Stimulated activated CD8-positive, alpha-beta memory T cell treated with anti-CD3 and anti-CD28 coated beads, Interleukin-15, amount 100 ng/mL, for 1 hour (primary cell): Measurements from ENCODE around the gene ACHE.
"Not testable (repeated sequence)": the region's sequence is repeated elsewhere in the genome, so short reads cannot be mapped to it uniquely, and the experiment has no call there.

Source experiments
- DNase-seq: peaks from one replicate; pipeline ENCODE4 v3.0.0-alpha.2; 2020; ENCODE audit warnings: low read depth

ACHE gene

DNA sequence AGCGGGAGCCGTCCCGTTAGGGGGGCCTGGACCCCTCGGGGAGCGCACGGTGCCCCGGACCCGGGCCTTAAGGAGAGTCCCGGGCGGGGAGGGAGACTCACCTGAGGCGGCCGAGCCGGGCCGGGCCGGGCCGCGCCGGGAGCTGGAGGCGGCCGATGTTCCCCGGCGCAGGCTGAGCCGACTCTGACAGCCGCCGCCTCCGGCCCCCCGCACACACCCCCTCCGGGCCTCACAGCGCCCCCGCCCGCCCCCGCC, at the start of gene ACHE:
ACHE (minus strand) TSS at position 188 of the 255 bp plus-strand sequence. CDS start 1,656 bp downstream, outside the sequence.
- DNase-seq: no peak

DNA sequence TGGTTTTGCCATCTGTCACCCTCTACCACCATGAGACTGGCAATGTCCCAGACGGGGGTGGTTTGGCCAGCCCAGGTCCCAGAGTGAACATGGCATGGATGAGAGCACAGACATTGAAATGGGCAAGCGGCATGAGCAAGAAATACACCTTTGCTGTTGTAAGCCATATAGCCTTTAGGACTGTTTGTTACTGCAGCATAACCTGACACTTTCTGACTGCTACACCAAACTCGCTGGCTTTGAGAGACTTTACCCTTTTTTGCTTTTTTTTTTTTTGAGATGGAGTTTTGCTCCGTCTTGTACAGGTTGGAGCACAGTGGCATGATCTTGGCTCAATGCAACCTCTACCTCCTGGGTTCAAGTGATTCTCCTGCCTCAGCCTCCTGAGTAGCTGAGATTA, 48.5 kb upstream of the ACHE start:
- DNase-seq: no peak

DNA sequence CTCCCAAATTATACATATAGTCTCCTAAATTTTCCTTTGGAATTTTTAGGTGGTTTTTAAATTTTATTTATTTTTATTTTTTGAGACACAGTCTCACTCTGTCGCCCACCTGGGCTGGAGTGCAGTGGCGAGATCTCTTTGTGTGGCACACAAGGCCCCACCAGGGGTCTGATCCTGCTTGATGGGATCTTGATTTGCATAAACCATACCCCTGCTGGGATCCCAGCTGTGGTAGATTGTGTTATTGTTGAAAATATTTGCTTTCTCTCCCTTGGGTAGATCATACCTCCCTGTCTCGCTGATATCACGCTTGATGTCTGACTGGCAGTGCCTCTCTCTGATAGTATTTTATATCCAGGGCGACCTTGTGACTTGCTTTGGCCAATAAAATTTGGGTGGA, 48.0 kb upstream of the ACHE start:
- DNase-seq: no peak

DNA sequence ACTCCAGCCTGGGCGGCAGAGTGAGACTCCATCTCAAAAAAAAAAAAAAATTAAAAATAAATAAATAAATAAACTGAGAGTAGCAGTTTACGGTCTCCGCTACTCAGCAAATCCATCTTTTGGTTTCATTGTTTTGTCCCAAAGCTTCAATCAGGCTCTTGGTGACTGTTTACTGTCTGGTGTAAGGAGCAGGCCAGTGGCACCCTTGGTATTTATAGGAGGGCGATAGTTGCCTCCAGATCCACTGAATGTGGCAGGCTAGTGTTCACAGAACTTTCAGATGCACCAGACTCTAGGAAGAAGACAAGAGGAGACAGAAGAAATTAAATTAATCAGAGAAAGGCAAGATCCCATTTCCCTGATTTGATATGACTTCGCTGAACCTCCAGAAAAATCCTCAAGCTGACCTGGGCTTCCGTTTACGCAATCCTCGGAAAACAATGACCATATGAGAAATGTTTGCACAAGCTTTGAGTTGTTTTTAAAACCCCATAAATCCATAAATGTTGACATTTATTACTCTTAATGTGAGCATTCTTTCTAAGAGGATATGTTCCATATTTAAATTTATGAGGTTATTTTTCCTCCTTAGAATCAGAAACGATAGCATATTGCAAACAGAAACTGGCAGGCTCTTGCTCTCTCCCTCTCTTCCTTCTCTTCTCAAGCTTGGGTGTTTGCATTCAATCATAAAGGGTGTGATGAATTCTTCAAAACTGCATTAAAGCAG, 46.5 kb upstream of the ACHE start:
- DNase-seq: no peak

DNA sequence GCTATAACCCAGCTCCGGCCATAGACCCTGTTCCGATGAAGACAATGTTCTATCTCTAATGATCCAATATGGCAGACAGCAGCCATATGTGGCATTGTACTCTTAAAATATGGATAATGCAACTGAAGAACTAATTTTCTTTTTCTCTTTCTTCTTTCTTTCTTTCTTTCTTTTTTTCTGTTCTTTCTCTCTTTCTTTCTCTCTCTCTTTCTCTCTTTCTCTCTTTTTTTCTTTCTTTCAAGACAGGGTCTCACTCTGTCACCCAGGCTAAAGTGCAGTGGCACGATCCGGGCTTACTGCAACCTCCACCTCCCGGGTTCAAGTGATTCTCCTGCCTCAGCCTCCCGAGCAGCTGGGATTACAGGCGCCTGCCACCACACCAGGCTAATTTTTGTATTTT, 40.5 kb upstream of the ACHE start:
- not testable (repeated sequence) for DNase-seq

DNA sequence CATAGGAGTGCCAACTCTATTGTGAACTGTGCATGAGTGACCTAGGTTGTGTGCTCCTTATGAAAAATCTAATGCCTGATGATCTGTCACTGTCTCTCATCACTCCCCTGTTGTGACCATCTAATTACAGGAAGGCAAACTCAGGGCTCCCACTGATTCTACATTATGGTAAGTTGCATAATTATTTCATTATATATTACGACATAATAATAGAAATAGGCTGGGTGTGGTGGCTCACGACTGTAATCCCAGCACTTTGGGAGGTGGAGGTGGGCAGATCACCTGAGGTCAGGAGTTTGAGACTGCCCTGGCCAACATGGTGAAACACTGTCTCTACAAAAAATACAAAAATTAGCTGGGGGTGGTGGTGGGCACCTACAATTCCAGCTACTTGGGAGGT, 39.7 kb upstream of the ACHE start:
- not testable (repeated sequence) for DNase-seq

DNA sequence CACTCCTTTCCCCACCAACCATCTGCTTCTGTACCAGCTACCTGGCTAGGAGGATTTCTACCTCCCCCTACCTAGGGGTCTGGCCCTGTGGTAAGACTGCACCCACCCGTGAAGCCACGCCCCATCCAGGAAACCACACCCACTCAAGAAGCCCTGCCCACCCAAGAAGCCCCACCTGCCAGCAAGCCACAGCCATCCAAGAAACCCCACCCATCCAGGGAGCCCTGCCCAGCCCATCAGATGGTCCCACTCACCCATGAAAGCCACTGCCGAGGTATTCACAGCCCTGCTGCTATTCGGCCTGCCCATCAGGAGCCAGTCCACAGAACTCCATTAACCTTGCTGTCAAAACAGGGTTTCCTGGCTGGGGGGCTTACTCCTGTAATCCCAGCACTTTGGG, 38.0 kb upstream of the ACHE start:
- no peak for DNase-seq

DNA sequence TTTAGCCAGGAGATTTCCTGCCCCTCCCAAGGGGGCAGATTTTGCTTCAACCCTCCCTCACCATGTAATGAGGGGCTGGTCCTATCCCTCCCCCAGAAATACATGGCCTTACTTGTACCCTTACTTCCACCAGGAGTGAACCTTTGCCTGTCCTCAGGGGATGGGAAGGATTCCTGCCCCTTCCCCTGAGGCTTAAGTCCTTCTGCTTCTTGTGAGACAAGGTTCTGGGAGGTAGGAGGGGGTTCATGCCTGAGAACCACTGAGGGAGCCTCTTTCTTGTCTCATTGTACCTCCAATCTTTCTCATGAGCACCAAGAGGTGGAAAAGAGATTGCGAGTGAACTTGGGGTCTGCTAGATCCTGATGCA, 34.1 kb upstream of the ACHE start:
- no peak for DNase-seq

DNA sequence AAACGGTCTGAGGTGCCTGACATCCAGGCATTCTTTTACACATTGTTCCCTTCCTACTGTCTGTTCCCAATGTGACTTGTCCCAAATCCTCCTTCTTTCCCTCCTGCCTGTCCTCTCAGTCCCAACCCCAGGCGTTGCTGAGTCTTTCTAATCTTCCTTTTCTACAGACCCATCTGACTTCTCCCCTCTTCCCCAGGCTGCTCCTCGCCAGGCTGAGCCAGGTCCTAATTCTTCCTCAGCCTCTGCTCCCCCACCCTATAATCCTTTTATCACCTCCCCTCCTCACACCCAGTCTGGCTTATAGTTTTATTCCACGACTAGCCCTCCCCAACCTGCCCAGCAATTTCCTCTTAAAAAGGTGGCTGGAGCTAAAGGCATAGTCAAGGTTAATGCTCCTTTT, 27.9 kb upstream of the ACHE start:
- DNase-seq: not testable (repeated sequence)

DNA sequence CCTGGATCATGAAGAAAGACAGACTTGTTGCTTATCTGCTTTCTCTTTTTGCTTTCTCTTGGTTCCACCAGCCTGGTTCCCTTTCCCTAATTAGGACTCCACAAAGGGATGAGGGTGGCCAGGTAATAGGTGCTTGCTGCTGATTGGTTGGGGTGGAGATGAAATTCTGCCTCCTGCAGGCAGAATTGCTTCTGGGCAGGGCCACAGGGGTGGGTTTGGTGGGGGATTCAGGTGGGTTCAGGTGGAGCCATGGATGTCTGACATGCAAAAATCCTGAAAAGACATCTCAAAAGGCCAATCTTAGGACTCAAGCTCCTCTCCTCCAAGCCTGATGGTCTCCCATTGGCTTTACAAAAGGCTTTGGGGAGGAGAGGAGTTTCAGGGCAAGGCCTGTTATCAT, 25.4 kb upstream of the ACHE start:
- DNase-seq: no peak

DNA sequence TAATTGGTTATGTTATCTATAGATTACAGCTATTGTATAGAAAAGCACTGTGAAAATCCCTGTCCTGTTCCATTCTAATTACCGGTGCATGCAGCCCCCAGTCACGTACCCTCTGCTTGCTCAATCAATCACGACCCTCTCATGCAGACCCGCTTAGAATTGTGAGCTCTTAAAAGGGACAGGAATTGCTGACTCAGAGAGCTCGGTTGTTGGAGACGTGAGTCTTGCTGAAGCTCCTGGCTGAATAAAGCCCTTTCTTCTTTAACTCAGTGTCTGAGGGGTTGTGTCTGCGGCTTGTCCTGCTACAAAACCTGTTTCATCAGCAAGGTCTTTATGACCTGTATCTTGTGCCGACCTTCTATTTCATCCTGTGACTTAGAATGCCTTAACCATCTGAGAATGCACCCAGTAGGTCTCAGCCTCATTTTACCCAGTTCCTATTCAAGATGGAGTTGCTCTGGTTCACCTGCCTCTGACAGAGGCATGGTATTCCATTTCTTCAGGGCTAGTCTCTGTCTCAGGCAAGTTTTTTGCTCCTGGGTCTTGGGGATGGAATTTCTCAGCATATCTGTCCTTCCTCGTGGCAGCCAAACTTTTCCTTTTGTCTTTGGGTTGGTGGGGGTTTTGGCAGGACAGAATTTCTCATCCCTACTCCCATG, 24.2 kb upstream of the ACHE start:
- not testable (repeated sequence) for DNase-seq

DNA sequence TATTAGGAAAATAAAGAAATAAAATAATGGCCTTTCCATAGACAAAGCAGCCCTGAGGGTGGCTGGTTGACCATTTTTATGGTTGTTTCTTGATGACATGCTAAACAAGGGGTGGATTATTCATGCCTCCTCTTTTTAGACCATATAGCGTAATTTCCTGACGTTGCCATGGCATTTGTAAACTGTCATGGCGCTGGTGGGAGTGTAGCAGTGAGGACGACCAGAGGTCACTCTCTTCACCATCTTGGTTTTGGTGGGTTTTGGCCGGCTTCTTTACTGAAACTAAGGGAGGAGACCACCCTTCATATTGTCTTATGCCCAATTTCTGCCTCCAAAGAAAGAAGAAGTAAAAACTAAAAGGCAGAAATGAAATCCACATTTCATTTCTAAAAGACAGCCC, 23.6 kb upstream of the ACHE start:
- DNase-seq: not testable (repeated sequence)

DNA sequence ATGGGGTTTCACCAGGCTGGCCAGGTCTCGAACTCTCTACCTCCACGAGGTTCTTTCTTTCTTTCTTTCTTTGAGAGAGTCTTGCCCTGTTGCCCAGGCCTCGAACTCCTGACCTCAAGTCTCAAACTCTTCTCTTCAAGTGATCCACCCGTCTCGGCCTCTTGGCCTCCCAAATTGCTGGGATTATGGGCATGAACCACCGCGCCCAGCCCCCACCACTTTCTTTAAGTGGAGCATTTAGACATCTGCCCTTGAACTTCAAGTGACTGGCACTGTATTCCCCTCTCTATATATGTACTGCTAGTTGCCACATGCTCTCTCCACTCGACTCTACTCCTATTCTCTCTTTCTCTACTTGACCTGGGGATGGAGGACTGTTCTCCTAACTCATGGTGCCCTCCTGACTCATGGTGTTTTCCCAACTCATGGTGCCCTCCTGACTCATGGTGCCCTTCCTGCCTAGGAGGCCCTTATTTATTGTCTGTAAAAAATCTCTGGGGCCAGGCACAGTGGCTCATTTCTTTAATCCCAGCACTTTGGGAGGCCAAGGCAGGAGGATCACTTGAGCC, 19.3 kb upstream of the ACHE start:
- no peak for DNase-seq

DNA sequence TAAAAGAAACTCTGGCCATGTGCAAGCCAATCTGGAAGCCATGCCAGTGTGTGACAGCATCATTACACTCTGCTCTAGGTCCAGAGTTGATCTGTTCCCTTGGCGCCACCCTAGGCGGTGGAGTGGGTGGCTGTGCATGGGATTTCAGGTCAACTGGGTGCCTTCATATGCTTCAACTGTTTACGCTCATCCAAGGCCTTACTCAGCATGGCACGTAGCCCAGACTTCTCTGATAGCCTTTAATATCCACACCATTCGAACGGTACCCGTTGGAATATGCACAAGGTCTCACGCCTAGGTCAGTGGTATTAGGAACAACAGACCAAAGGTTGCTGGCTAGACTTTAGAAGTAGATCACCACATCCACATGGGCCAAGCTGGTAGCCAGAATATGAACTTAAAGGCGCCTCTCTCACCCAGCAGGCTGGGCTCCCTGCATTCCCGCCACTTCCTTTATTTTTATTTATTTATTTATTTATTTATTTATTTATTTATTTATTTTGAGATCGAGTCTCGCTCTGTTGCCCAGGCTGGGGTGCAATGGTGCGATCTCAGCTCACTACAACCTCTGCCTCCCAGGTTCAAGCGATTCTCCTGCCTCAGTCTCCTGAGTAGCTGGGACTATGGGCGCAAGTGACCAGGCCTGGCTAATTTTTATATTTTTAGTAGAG, 18.7 kb upstream of the ACHE start:
- no peak for DNase-seq

DNA sequence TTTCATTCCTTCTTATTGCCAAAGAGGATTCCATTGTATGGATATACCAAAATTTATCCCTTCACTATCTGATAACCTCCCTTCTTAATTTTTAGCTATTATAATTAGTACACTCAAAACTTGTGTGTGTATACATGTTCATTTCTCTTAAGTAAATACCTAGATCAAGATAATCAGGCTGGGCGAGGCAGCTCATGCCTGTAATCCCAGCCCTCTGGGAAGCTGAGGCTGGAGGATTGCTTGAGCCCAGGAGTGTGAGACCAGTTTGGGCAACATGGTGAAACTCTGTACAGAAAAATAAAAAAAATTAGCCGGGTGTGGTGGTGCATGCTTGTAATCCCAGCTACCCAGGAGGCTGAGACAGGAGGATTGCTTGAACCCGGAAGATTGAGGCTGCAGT, 15.8 kb upstream of the ACHE start:
- no peak for DNase-seq

DNA sequence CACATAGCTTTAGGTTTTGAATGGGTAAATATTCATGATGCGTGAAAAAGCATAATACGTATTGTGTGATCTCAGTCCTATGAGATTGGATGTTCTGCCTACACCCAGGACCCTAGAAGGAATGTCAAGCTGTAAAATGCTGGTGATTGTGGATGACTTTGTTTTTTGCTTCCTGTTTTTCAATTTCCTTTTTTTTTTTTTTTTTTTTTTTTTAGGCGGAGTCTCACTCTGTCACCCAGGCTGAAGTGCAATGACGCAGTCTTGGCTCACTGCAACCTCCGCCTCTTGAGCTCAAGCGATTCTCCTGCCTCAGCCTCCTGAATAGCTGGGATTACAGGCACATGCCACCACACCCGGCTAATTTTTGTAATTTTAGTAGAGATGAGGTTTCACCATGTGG, 14.8 kb upstream of the ACHE start:
- not testable (repeated sequence) for DNase-seq

DNA sequence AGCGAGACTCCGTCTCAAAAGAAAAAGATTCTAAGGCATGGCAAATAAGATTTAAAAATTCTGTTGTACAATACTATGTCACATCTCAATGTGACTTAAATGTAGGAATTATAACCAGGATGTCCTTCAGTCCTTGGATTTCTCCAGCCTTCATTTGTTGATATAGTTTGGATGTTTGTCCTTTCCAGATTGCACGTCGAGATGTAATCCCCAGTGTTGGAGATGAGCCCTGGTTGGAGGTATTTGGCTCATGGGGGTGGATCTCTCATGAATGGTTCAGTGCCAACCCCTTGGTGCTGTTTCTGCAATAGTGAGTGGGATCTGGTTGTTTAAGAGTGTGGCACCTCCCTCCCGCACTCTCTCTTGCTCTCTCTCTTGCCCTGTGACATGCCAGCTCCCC, 12.8 kb upstream of the ACHE start:
- no peak for DNase-seq

DNA sequence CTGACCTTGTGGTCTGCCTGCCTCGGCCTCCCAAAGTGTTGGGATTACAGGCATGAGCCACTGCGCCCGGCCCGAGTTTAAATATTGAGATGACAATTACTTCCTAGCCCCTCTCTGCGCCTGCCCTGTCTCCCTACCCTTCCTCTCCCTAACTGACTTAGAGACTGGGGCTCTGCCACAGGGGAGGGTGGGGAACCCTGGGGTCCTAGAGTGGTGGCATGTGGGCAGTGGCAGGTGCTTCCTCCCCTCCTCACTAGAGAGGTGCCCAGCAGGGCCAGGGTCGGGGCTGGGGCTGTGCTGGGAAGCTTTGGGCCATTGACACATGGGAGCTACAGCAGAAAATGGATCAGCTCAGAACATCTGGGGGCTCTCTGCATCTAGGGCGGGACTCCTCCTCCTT, 7.0 kb upstream of the ACHE start:
- no peak for DNase-seq

DNA sequence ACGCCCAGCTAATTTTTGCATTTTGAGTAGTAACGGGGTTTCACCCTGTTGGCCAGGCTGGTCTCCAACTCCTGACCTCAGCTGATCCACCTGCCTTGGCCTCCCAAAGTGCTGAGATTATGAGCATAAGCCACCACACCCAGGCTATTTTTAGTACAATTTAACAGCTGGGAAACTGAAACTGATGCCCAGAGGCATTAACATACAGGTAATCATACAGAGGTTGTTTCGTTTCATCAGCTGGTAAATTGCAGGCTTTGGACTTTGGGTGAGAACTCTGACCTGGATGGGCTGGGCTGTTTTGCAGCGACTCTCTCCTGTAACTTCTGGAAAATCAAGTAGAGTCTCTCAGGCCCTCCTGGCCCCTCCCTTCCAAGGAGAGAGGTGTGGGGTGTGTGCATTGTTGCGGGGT, 6.2 kb upstream of the ACHE start:
- DNase-seq: no peak

DNA sequence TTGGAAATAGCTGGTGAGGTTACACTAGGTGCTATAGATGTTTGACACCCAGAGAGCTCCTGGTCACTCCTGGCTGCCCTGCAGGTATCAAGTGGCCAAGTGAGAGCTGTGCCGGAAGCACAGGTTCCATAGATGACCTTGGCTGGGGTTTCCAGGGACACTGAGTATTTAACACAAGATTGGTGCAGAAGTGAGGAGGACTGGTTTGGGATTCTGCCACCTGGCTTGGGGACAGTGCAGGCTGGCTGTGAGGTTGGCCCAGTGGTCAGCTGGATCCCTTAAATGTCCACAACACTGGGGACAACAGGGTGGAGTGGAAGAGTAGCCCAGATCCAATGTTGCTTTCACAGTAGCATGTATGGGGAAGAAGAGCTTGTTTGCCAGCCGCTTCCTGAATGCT, 5.3 kb upstream of the ACHE start:
- no peak for DNase-seq

DNA sequence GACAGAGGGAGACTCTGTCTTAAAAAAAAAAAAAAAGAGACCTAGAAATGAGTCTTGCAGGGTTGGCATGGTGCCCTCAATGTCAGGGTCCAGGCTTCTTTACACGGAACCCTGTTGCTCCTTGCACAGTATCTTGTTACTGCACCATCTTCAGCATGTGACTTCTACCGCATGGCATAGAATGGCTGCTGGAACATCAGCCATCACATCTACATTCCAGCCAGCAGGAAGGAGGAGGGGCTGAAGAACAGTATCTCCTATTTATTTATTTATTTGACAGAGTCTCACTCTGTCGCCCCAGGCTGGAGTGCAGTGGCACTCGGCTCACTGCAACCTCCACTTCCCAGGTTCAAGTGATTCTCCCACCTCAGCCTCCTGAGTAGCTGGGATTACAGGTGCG, 3.7 kb upstream of the ACHE start:
- no peak for DNase-seq

DNA sequence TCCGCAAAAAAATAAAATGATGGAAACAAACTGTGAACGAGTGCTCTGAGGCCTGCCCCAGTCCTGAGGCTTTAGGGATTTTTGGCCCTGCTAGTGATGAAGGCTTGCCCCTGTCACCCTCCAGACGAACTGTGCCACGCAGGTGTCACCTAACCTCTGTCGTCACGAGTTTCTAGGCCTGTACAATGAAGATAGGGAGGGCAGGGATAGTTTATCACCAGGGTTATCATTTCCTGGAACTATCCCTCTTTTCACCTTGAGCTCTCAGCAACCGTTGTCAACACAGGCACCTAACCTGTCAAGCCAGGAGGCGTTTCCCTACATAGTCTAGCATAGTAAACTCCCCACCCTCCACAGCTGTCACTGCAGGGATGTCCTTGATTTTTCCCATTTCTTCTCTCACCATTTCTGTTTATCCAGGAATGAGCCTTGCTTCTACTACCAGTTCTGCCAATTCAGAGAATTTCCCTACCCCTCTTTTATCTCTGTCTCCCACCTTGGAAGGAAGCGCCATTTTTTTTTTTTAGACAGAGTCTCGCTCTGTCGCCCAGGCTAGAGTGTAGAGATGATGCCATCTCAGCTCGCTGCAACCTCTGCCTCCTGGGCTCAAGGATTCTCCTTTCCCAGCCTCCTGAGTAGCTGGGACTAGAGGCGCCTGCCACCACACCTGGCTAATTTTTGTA, 2.2 kb upstream of the ACHE start:
- no peak for DNase-seq
